Gastroesophageal sphincter (tissue), 4 donors: Measurements from ENCODE around the gene NDUFA7. TPM values are rescaled to one million over a fixed set of nuclear protein-coding genes. Genes with fewer than 3 reads are reported as not detected.
A peak's percentile ranks its signal among the peaks of the same experiment; 100 is the strongest.

ENCODE experiments used
- ATAC-seq: fragments of 150-250 bp; one replicate; pipeline ENCODE4 v1.9.1; 2016; ENCODE audit warnings: mild to moderate bottlenecking, moderate library complexity
- H3K27ac ChIP-seq, 4 donors: fragments of 200-600 bp; sonication (generic) in 3 of 4; 1 replicate in 3 of 4; 2 replicates in 1 of 4; pipeline ENCODE4 v1.5.1; 2016 to 2019
- H3K27me3 ChIP-seq: fragments of 200-600 bp; sonication (generic); one replicate; pipeline ENCODE4 v1.5.1; 2019
- H3K36me3 ChIP-seq, 2 donors: fragments of 200-600 bp; sonication (generic); one replicate each; pipeline ENCODE4 v1.5.1; 2019; ENCODE audit warnings: control low read depth in 1 of 2
- H3K4me1 ChIP-seq, 3 donors: fragments of 200-600 bp; sonication (generic); 1 replicate in 2 of 3; 2 replicates in 1 of 3; pipeline ENCODE4 v1.5.1; 2016 to 2019; ENCODE audit warnings: control low read depth in 2 of 3
- H3K4me3 ChIP-seq, 2 donors: fragments of 200-600 bp; sonication (generic); one replicate each; pipeline ENCODE4 v1.5.1; 2019; ENCODE audit warnings: mild to moderate bottlenecking in 1 of 2, moderate library complexity in 1 of 2
- H3K9me3 ChIP-seq, 3 donors: fragments of 200-600 bp; sonication (generic); one replicate each; pipeline ENCODE4 v1.5.1; 2017 to 2019; ENCODE audit warnings: control low read depth in 2 of 3
- EP300 ChIP-seq: sonication (generic); formaldehyde crosslinking; IDR thresholded peaks from one replicate; pipeline ENCODE4 v1.6.1; 2017; ENCODE audit warnings: antibody characterized with exemption, mild to moderate bottlenecking
- POLR2A ChIP-seq, 2 donors: fragments of 450-650 bp; IDR thresholded peaks; one replicate each; pipeline ENCODE4 v1.6.1; 2017; ENCODE audit warnings: antibody characterized with exemption in 2 of 2, mild to moderate bottlenecking in 2 of 2, moderate library complexity in 1 of 2
- POLR2AphosphoS5 ChIP-seq: sonication (generic); formaldehyde crosslinking; IDR thresholded peaks from one replicate; pipeline ENCODE4 v1.6.1; 2017; ENCODE audit warnings: antibody characterized with exemption
- WGBS, 2 donors: methylation state at CpG; one replicate each; pipeline ENCODE4 v1.1.5; 2018; ENCODE audit warnings: low coverage in 1 of 2; 5-methylcytosine and 5-hydroxymethylcytosine counted together
- total RNA-seq, 4 donors: library from RNA; depleted of rRNA; stranded (reverse); fragments of >200 nt; gene quantifications; one replicate each; pipeline ENCODE4 v1.1.0, GENCODE V29; 2016
- TF ChIP-seq, protein P1 (sequence below), 4 experiments: fragments of 200-600 bp in 2 of 4; fragments of 450-650 bp in 2 of 4; sonication (generic) in 1 of 4; IDR thresholded peaks; one replicate each; pipeline ENCODE4 v1.5.1; 2017 to 2019; ENCODE audit warnings: antibody characterized with exemption in 4 of 4, mild to moderate bottlenecking in 2 of 4, moderate library complexity in 2 of 4

The NDUFA7 gene
- total RNA-seq, 4 donors from 2014 or later: 14.5 to 48.3 (median 32.3) TPM

DNA sequence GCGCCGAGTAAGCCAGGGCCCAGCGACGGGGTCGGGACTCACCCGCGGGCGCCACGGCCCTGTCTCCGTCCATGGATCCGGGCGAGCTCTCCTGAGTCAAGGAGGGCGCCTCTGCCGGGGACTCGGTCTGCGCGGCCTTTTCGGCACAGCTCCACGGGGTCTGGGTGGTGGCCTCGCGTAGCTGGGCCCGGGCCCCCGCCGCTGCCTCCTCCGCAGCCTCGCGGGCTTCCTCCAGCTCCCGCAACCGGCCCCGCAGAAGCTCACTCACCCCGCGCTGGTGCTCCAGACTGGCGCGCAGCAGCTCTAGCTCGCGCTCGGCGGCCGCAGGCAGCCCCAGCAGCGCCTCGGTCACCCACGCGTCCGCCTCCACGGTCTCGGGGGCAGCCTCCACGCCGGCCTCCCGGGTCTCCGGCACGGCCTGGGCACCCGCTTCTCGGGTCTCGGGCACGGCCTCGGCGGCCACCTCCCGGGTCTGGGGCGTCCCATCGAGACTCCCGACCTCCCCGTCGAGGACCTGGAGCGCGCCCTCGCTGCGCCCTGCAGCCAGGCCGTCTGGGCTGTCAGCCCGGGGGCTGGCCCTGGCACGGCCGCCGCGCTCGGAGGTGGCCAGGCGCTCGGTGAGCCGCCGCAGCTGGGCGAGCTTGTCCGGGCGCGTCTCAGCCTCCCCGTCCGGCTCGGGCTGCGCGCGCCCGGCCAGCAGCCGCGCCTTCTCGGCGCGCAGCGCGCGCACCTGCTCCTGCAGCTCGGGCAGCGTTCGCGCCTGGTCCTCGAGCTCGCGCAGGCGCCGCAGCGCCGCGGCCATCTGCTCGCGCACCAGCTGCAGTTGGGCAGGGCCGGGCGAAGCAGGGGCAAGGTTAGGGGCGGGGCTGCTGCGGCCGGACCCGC, 13.5 kb upstream of the NDUFA7 start:
- peak; percentile 81 for ATAC-seq
- H3K27me3 ChIP-seq: peaks cover 78% of the 10 kb centered on the region
- peak overlapping the region in 1 of 4 donors; percentile 11 for H3K27ac ChIP-seq
- H3K4me3 ChIP-seq: peak overlapping the region in 1 of 2 donors; percentile 46
- no CpG with 5 or more reads among the region's 117 CpGs for WGBS, 2 donors
- no peaks in the 10 kb centered on the region for H3K9me3 ChIP-seq
- peaks cover 0 to 6% of the 10 kb centered on the region in 2 donors for H3K36me3 ChIP-seq
- TF ChIP-seq, protein P1, sequence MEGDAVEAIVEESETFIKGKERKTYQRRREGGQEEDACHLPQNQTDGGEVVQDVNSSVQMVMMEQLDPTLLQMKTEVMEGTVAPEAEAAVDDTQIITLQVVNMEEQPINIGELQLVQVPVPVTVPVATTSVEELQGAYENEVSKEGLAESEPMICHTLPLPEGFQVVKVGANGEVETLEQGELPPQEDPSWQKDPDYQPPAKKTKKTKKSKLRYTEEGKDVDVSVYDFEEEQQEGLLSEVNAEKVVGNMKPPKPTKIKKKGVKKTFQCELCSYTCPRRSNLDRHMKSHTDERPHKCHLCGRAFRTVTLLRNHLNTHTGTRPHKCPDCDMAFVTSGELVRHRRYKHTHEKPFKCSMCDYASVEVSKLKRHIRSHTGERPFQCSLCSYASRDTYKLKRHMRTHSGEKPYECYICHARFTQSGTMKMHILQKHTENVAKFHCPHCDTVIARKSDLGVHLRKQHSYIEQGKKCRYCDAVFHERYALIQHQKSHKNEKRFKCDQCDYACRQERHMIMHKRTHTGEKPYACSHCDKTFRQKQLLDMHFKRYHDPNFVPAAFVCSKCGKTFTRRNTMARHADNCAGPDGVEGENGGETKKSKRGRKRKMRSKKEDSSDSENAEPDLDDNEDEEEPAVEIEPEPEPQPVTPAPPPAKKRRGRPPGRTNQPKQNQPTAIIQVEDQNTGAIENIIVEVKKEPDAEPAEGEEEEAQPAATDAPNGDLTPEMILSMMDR (IDR thresholded peaks at IDR 0.05): no peak
- TF ChIP-seq POLR2A (IDR thresholded peaks at IDR 0.05) (no peak), EP300 (no peak), POLR2AphosphoS5 (no peak)
- H3K4me1 ChIP-seq: peaks cover 0 to 41% (median 13%) of the 10 kb centered on the region in 3 donors

DNA sequence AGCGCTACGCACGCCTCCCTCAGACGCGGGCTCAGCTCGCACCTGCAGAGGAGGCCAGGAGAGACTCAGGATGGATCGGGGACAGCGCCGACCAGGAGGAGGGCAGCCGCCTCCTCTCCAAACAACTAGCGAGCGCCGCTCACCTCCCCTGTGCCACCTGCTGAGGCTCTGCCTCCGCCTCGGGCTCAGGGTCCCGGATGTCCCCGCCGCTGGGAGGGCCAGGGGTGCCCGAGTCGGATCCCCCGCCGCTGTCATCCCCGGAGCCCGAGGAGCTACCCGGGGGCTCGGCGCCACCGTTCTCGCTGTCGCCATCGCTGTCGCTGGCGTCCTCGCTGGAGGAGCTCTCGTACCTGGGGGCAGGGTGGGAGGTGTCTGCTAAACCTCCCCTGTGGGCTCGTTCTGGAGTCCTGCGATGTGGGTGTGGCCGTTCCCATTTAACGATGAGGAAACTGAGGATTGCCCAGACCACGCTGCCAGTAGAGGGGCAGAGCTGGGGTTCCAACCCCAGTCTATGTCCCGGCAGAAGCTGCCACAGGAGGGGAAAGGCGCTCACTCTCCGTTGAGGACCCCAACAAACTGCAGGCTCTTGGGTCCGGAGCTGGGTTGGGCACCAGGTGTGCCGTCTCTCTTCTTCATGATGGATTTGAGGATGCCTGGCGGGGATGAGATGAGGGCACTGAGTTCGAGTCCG, 12.7 kb upstream of the NDUFA7 start:
- peak overlapping the region in 1 of 2 donors; percentile 46 for H3K4me3 ChIP-seq
- ATAC-seq: no peak
- 33% methylated on average over 3 of the region's 48 CpGs; no CpG with 5 or more reads in 1 of the 2 donors for WGBS, 2 donors
- peak overlapping the region in 1 of 4 donors; percentile 11 for H3K27ac ChIP-seq
- no peaks in the 10 kb centered on the region for H3K9me3 ChIP-seq
- TF ChIP-seq POLR2AphosphoS5 (no peak), POLR2A (IDR thresholded peaks at IDR 0.05) (no peak), EP300 (no peak)
- TF ChIP-seq, protein P1 (IDR thresholded peaks at IDR 0.05): no peak
- peaks cover 71% of the 10 kb centered on the region for H3K27me3 ChIP-seq
- peaks cover 0 to 6% of the 10 kb centered on the region in 2 donors for H3K36me3 ChIP-seq
- H3K4me1 ChIP-seq: peaks cover 0 to 41% (median 13%) of the 10 kb centered on the region in 3 donors

DNA sequence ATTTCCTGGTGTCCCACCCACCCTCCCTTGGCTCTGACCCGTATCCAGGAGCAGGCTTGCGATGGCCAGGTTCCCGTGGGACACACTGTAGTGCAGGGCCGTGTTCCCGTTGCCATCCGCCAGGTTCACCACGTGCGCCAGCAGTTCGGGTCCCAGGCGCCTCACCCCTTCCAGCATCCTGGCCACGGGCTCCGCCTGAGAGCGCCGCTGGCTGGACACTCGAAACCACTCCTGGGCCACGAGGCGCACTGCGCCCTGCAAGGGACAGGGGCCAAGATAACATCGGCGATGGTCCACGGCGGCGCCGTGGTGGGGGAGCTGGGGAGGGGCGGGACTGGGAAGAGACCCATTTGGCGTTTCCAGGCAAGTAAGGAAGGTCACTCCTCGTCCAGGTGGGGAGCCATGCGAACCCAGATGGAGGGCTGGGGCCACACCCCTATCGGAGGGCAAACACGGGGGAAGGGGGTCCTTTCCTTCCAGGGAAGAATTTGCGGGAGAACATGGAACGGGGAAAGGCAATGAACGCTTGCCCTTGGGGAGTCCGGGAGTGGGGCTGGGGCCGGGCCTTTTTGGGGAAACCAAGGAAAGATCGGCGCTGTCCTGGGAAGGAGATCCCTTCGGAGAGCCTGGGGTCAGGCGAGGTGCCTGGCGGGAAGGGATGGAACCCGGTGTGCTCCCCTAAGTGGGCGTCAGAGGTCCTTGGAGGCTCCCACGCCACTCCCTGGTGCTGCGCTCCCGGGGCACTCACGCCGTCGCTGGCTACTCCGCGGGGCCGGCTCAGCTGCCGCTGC, 12.0 kb upstream of the NDUFA7 start:
- Histone ChIP-seq H3K27ac (no peak overlapping the region), H3K4me1 (peaks cover 0 to 40% (median 13%) of the 10 kb centered on the region in 3 donors), H3K27me3 (peaks cover 67% of the 10 kb centered on the region), H3K36me3 (peaks cover 0 to 6% of the 10 kb centered on the region in 2 donors), H3K4me3 (peak overlapping the region in 1 of 2 donors; percentile 4), H3K9me3 (no peaks in the 10 kb centered on the region)
- no peak for ATAC-seq
- WGBS, 2 donors: 13 to 34% methylated on average over 4 to 8 of the region's 52 CpGs
- TF ChIP-seq POLR2A (IDR thresholded peaks at IDR 0.05) (no peak), EP300 (no peak), POLR2AphosphoS5 (no peak)
- TF ChIP-seq, protein P1 (IDR thresholded peaks at IDR 0.05): no peak

- H3K27me3 ChIP-seq: peaks cover 51% of the 10 kb centered on the region
- ATAC-seq: no peak
- H3K27ac ChIP-seq: no peak overlapping the region
- peaks cover 0 to 5% (median 0%) of the 10 kb centered on the region in 3 donors for H3K9me3 ChIP-seq
- TF ChIP-seq, protein P1 (IDR thresholded peaks at IDR 0.05): no peak
- TF ChIP-seq EP300 (no peak), POLR2AphosphoS5 (no peak), POLR2A (IDR thresholded peaks at IDR 0.05) (no peak)
- H3K4me1 ChIP-seq: peaks cover 0 to 34% (median 13%) of the 10 kb centered on the region in 3 donors
- no peak overlapping the region for H3K4me3 ChIP-seq
- WGBS, 2 donors: 77% methylated on average over 4 of the region's 8 CpGs; no CpG with 5 or more reads in 1 of the 2 donors
- H3K36me3 ChIP-seq: peaks cover 0 to 13% of the 10 kb centered on the region in 2 donors
These were observed 10.2 kb upstream of the NDUFA7 start for GRCh38 chr19:8331263-8331845.
